ENCODE measurements around the gene TMPRSS7. TPM values are rescaled to one million over a fixed set of nuclear protein-coding genes. Genes with fewer than 3 reads are reported as not detected.

The TMPRSS7 gene
- total RNA-seq, 4 donors from 2014 or later, result not detected

- H3K4me1 ChIP-seq, result peaks cover 0 to 5% of the 10 kb centered on the region in 2 donors
- ATAC-seq, result peak; percentile 85 to 93
- H3K36me3 ChIP-seq, result no peaks in the 10 kb centered on the region
- H3K27ac ChIP-seq, result peak within 1 kb of the TSS; percentile 36 to 78 (median 54)
- peak; percentile 50 to 68 for DNase-seq
- in situ Hi-C loops (cut with MboI; ENCODE audit: low sequenced_read_pairs in 4 of 4), result no loop called here
- no peaks in the 10 kb centered on the region for H3K27me3 ChIP-seq
- peak within 1 kb of the TSS; percentile 60 to 85 (median 66) for H3K4me3 ChIP-seq
- H3K9me3 ChIP-seq, result no peaks in the 10 kb centered on the region
- TF ChIP-seq POLR2A (IDR thresholded peaks at IDR 0.05) (peak in 1 of 2 donors; percentile 29), CTCF (IDR thresholded peaks at IDR 0.05 in 4 of 5, conservative IDR thresholded peaks at IDR 0.05 in 1 of 5) (no peak)
- intact Hi-C loops (cut with DNase I; ENCODE audit: low total_unique reads), result no loop called here
These were observed 51.7 kb downstream of the TMPRSS7 start, which contains the start of gene C3orf52 for GRCh38 chr3:112086076-112086854. C3orf52 (plus strand) TSS chr3:112086389; CDS start chr3:112086408, 19 bp downstream.

GRCh38 chr3:112086875-112087524 lies 52.5 kb downstream of the TMPRSS7 start:
- ATAC-seq (no peak), DNase-seq (no peak)
- no peaks in the 10 kb centered on the region for H3K9me3 ChIP-seq
- no peaks in the 10 kb centered on the region for H3K27me3 ChIP-seq
- peak overlapping the region in 2 of 4 donors; percentile 58 to 78 for H3K27ac ChIP-seq
- in situ Hi-C loops (cut with MboI; ENCODE audit: low sequenced_read_pairs in 4 of 4) (no loop called here), intact Hi-C loops (cut with DNase I; ENCODE audit: low total_unique reads) (no loop called here)
- H3K36me3 ChIP-seq, result no peaks in the 10 kb centered on the region
- H3K4me3 ChIP-seq, result peak overlapping the region; percentile 60 to 85 (median 66)
- H3K4me1 ChIP-seq, result peaks cover 0 to 5% of the 10 kb centered on the region in 2 donors
- no peak for TF ChIP-seq CTCF (IDR thresholded peaks at IDR 0.05 in 4 of 5, conservative IDR thresholded peaks at IDR 0.05 in 1 of 5)
- TF ChIP-seq POLR2A (IDR thresholded peaks at IDR 0.05), result no peak

- Histone ChIP-seq H3K27ac (no peak overlapping the region), H3K36me3 (no peaks in the 10 kb centered on the region), H3K27me3 (no peaks in the 10 kb centered on the region), H3K4me1 (peaks cover 0 to 5% of the 10 kb centered on the region in 2 donors), H3K9me3 (no peaks in the 10 kb centered on the region), H3K4me3 (no peak overlapping the region)
- no peak for DNase-seq
- in situ Hi-C loops (cut with MboI; ENCODE audit: low sequenced_read_pairs in 4 of 4), result no loop called here
- no peak for ATAC-seq
- no peak for TF ChIP-seq POLR2A (IDR thresholded peaks at IDR 0.05)
- TF ChIP-seq CTCF (IDR thresholded peaks at IDR 0.05 in 4 of 5, conservative IDR thresholded peaks at IDR 0.05 in 1 of 5), result no peak
- intact Hi-C loops (cut with DNase I; ENCODE audit: low total_unique reads), result no loop called here
These were observed 53.2 kb downstream of the TMPRSS7 start for GRCh38 chr3:112087746-112088145.

GRCh38 chr3:112088944-112089343 lies 54.4 kb downstream of the TMPRSS7 start:
- peaks cover 0 to 5% of the 10 kb centered on the region in 2 donors for H3K4me1 ChIP-seq
- no peak for ATAC-seq
- in situ Hi-C loops (cut with MboI; ENCODE audit: low sequenced_read_pairs in 4 of 4), result no loop called here

More at GRCh38 chr3:112088944-112089343, 54.4 kb downstream of the TMPRSS7 start:
- no peak overlapping the region for H3K27ac ChIP-seq
- H3K9me3 ChIP-seq, result no peaks in the 10 kb centered on the region
- H3K4me3 ChIP-seq, result no peak overlapping the region
- no peaks in the 10 kb centered on the region for H3K27me3 ChIP-seq
- no peaks in the 10 kb centered on the region for H3K36me3 ChIP-seq
- intact Hi-C loops (cut with DNase I; ENCODE audit: low total_unique reads), result no loop called here
- TF ChIP-seq CTCF (IDR thresholded peaks at IDR 0.05 in 4 of 5, conservative IDR thresholded peaks at IDR 0.05 in 1 of 5) (no peak), POLR2A (IDR thresholded peaks at IDR 0.05) (no peak)
- no peak for DNase-seq

Data from gastrocnemius medialis (tissue), 4 donors.